DND-41 (cell line): ENCODE results near the gene ASXL2.
"Not testable (repeated sequence)": the region's sequence is repeated elsewhere in the genome, so short reads cannot be mapped to it uniquely, and the experiment has no call there.

Experiments
- ATAC-seq: fragments of 200-7000 bp; cut with Tn5 transposase; 3 replicates; pipeline ENCODE4 v1.9.1; 2021; ENCODE audit warnings: low read depth; ENCODE audit not compliant: insufficient read depth
- DNase-seq: peaks from one replicate; pipeline ENCODE4 v3.0.0-alpha.2; 2020
- H2AFZ ChIP-seq: 2 replicates; pipeline ENCODE4 v1.6.0; 2012; ENCODE audit warnings: low read depth, low read length
- H3K27ac ChIP-seq: 2 replicates; pipeline ENCODE4 v1.5.1; 2012; ENCODE audit warnings: low read length, inconsistent platforms
- H3K27me3 ChIP-seq: fragments of 200-600 bp; sonication (generic); 2 replicates; pipeline ENCODE4 v1.6.0; 2012; ENCODE audit warnings: low read length, mild to moderate bottlenecking, inconsistent platforms; ENCODE audit not compliant: insufficient read depth, poor library complexity
- H3K36me3 ChIP-seq: 2 replicates; pipeline ENCODE4 v1.5.1; 2012; ENCODE audit warnings: low read length, inconsistent platforms; ENCODE audit not compliant: insufficient read depth
- H3K4me1 ChIP-seq: 2 replicates; pipeline ENCODE4 v1.5.1; 2012; ENCODE audit warnings: mild to moderate bottlenecking, low read length; ENCODE audit not compliant: insufficient read depth
- H3K4me2 ChIP-seq: 2 replicates; pipeline ENCODE4 v1.6.0; 2012; ENCODE audit warnings: mild to moderate bottlenecking, moderate library complexity, low read length, inconsistent platforms; ENCODE audit not compliant: insufficient read depth
- H3K4me3 ChIP-seq, 2 experiments: fragments of 200-600 bp in 1 of 2; shearing (Covaris generic) in 1 of 2; 2 replicates each; pipeline ENCODE4 v1.5.1; 2012 to 2016; ENCODE audit warnings: inconsistent platforms in 2 of 2, low read length in 2 of 2, mild to moderate bottlenecking in 2 of 2, low read depth in 1 of 2, moderate library complexity in 1 of 2
- H3K79me2 ChIP-seq: 2 replicates; pipeline ENCODE4 v1.6.0; 2012; ENCODE audit warnings: low read length, inconsistent platforms; ENCODE audit not compliant: insufficient read depth
- H3K9ac ChIP-seq: 2 replicates; pipeline ENCODE4 v1.6.0; 2012; ENCODE audit warnings: low read depth, mild to moderate bottlenecking, inconsistent platforms, low read length, moderate library complexity
- H3K9me3 ChIP-seq: 2 replicates; pipeline ENCODE4 v1.5.1; 2012; ENCODE audit warnings: low read length, moderate library complexity, mild to moderate bottlenecking, inconsistent platforms; ENCODE audit not compliant: insufficient read depth, severe bottlenecking
- H4K20me1 ChIP-seq: 2 replicates; pipeline ENCODE4 v1.6.0; 2012; ENCODE audit warnings: low read length; ENCODE audit not compliant: insufficient read depth
- EZH2 ChIP-seq: IDR thresholded peaks from 3 replicates; pipeline ENCODE4 v1.6.1; 2012; ENCODE audit warnings: borderline replicate concordance, low read depth, mild to moderate bottlenecking, moderate library complexity, low read length, inconsistent platforms; ENCODE audit not compliant: severe bottlenecking
- TF ChIP-seq, protein P1 (sequence below): IDR thresholded peaks from 2 replicates; pipeline ENCODE4 v1.5.1; 2012; ENCODE audit warnings: borderline replicate concordance, low read length, moderate library complexity, mild to moderate bottlenecking; ENCODE audit not compliant: poor library complexity, severe bottlenecking; ENCODE audit errors: extremely low read depth

ASXL2 gene

DNA sequence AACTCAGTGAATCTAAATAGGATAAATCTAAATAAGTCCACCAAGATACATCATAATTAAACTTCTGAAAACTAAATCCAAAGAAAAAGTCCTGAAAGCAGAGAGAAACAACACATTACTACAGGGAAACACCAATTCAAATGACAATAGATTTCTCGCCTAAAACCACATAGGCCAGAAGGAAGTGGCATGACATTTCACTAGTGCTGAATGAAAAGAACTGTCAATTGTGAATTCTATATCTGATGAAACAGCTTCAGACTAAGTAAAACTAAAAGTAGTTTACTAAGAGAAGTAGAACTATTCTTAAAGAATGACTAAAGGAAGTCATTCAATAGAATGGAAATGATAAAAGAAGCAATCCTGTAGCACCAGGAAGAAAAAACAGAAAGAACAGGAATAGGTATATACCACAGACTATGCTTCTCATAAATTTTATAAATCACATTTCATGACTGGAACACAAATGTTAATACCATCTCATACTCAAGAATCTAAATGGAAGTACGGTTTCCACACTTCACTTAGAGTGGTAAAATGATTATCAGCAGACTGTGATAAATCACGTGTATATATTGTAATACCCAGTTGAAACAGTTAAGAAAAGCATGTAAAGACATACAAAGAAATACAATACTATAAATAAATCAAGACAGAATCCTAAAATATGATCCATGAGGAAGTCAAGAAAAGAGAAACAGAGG, 46.4 kb downstream of the ASXL2 start:
- ATAC-seq: peak; percentile 67; the same call in 2 of the 3 replicates
- Histone ChIP-seq H3K36me3 (peaks cover 40% of the 10 kb centered on the region), H3K79me2 (peaks cover 71% of the 10 kb centered on the region)

DNA sequence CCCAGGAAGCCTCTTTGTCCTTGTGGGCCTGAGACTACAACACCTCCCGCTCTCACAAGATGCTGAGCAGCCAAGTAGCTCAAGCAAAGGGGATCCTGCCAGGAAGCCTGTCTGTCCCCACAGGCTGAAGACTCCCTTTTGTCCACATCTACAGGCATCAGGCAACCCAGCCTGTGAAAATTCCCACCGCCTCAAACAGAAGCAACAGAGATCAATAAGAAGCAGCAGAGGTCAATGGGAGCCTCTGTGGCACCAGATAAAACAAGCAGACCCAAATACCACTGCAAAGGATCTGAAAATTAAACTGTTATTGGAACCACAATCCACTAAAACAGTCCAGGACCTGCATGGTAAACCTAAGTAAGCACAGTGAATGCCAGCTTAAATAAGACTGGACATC, 48.5 kb downstream of the ASXL2 start:
- TF ChIP-seq EZH2: no peak
- TF ChIP-seq, protein P1, sequence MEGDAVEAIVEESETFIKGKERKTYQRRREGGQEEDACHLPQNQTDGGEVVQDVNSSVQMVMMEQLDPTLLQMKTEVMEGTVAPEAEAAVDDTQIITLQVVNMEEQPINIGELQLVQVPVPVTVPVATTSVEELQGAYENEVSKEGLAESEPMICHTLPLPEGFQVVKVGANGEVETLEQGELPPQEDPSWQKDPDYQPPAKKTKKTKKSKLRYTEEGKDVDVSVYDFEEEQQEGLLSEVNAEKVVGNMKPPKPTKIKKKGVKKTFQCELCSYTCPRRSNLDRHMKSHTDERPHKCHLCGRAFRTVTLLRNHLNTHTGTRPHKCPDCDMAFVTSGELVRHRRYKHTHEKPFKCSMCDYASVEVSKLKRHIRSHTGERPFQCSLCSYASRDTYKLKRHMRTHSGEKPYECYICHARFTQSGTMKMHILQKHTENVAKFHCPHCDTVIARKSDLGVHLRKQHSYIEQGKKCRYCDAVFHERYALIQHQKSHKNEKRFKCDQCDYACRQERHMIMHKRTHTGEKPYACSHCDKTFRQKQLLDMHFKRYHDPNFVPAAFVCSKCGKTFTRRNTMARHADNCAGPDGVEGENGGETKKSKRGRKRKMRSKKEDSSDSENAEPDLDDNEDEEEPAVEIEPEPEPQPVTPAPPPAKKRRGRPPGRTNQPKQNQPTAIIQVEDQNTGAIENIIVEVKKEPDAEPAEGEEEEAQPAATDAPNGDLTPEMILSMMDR: no peak
- Histone ChIP-seq H2AFZ (no peak overlapping the region), H4K20me1 (peaks cover 10% of the 10 kb centered on the region), H3K4me3 (no peak overlapping the region), H3K79me2 (peaks cover 60% of the 10 kb centered on the region), H3K9ac (no peak overlapping the region), H3K36me3 (peaks cover 35% of the 10 kb centered on the region), H3K4me1 (peaks cover 6% of the 10 kb centered on the region; the same call in 1 of the 2 replicates), H3K27me3 (no peaks in the 10 kb centered on the region), H3K9me3 (peaks cover 10% of the 10 kb centered on the region), H3K27ac (no peak overlapping the region), H3K4me2 (no peak overlapping the region)
- ATAC-seq (no peak), DNase-seq (no peak)

More for the DNA sequence above, 46.4 kb downstream of the ASXL2 start:
- no peak overlapping the region for H3K4me2 ChIP-seq
- no peak for DNase-seq
- no peak overlapping the region for H3K4me3 ChIP-seq
- TF ChIP-seq EZH2: no peak
- TF ChIP-seq, protein P1: no peak
- H3K27ac ChIP-seq: 0 out of 2 replicates have a peak overlapping the region, but pooled peaks have one; percentile 19
- no peak overlapping the region for H3K9ac ChIP-seq
- H4K20me1 ChIP-seq: peaks cover 10% of the 10 kb centered on the region
- no peak overlapping the region for H2AFZ ChIP-seq
- H3K9me3 ChIP-seq: peaks cover 10% of the 10 kb centered on the region
- H3K27me3 ChIP-seq: no peaks in the 10 kb centered on the region
- peaks cover 6% of the 10 kb centered on the region; the same call in 1 of the 2 replicates for H3K4me1 ChIP-seq

DNA sequence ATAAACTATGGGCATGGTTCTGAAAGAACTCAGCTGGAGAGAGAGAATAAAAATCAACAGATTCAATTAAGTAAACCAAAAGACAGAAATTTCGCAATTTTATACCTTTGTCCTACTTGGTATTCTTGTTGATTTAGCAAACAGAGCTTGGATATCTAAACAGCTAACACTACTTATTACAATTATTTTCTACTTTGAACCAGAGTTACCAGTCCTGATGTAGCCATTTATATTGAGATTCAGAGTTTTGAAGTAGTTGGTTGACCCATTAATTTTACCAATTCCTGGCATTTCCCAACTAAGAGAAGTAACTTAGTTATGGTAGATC, 48.9 kb downstream of the ASXL2 start:
- Histone ChIP-seq H3K79me2 (peaks cover 56% of the 10 kb centered on the region), H3K27me3 (no peaks in the 10 kb centered on the region), H4K20me1 (peaks cover 10% of the 10 kb centered on the region), H3K36me3 (peaks cover 30% of the 10 kb centered on the region), H3K4me1 (peaks cover 6% of the 10 kb centered on the region; the same call in 1 of the 2 replicates), H3K9me3 (peaks cover 10% of the 10 kb centered on the region), H2AFZ (no peak overlapping the region), H3K4me2 (no peak overlapping the region), H3K4me3 (no peak overlapping the region), H3K9ac (no peak overlapping the region), H3K27ac (no peak overlapping the region)
- DNase-seq (no peak), ATAC-seq (no peak)
- TF ChIP-seq EZH2: no peak

DNA sequence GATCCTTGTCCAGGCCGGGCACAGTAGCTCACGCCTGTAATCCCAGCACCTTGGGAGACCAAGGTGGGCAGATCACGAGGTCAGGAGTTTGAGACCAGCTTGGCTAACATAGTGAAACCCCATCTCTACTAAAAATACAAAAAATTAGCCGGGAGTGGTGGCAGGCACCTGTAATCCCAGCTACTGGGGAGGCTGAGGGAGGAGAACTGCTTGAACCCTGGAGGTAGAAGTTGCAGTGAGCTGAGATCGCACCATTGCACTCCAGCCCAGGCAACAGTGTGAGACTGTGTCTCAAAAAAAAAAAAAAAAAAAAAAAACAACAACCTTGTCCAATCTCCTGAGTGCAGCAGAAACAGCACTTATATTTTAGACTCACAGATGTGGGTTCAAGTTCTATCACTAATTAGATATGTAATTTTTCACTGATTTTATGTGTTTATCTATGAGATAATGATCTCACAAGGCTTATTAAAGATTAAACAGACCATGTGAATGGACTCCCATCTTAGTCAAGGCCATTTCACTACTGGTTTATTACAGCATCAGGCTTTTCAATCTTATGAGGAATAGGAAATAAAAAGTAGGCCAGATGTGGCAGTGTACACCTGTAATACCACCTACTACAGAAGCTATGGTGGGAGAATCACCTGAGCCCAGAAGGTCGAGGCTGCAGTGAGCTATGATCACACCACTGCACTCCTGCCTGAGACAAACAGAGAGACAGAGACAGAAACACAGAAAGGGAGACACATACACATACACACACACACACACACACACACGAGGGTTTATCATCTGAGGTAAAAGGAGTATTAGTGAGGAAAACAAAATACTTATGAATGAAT, 49.5 kb downstream of the ASXL2 start:
- ATAC-seq, H3K4me1 ChIP-seq, DNase-seq, H4K20me1 ChIP-seq, H3K9ac ChIP-seq, H3K4me2 ChIP-seq, H3K27me3 ChIP-seq, H3K9me3 ChIP-seq, H2AFZ ChIP-seq, H3K4me3 ChIP-seq, H3K27ac ChIP-seq: not testable (repeated sequence)
- H3K36me3 ChIP-seq: peaks cover 24% of the 10 kb centered on the region
- H3K79me2 ChIP-seq: peaks cover 54% of the 10 kb centered on the region
